IPS-15b (cell line): Measurements from ENCODE around the gene AARS1.
A peak's percentile ranks its signal among the peaks of the same experiment; 100 is the strongest.
"Not testable (repeated sequence)": the region's sequence is repeated elsewhere in the genome, so short reads cannot be mapped to it uniquely, and the experiment has no call there.

Experiments used
- H3K27me3 ChIP-seq: one replicate; pipeline ENCODE4 v1.6.1; 2013; ENCODE audit warnings: low read length; ENCODE audit not compliant: control insufficient read depth, insufficient read depth
- H3K36me3 ChIP-seq: one replicate; pipeline ENCODE4 v1.6.1; 2013; ENCODE audit warnings: low read length; ENCODE audit not compliant: control insufficient read depth, insufficient read depth
- H3K4me1 ChIP-seq: one replicate; pipeline ENCODE4 v1.6.1; 2013; ENCODE audit warnings: mild to moderate bottlenecking, low read length; ENCODE audit not compliant: control insufficient read depth, insufficient read depth
- H3K4me3 ChIP-seq: one replicate; pipeline ENCODE4 v1.5.1; 2013; ENCODE audit warnings: low read depth, low read length
- H3K9ac ChIP-seq: one replicate; pipeline ENCODE4 v1.6.1; 2013; ENCODE audit warnings: low read depth, mild to moderate bottlenecking, low read length
- H3K9me3 ChIP-seq: one replicate; pipeline ENCODE4 v1.6.1; 2013; ENCODE audit warnings: mild to moderate bottlenecking, low read length; ENCODE audit not compliant: control insufficient read depth, insufficient read depth

The AARS1 gene

GRCh38 chr16:70301121-70301520 is 11.8 kb upstream of the AARS1 start:
- Histone ChIP-seq H3K4me3 (no peak overlapping the region), H3K4me1 (peaks cover 3% of the 10 kb centered on the region), H3K9ac (no peak overlapping the region), H3K36me3 (no peaks in the 10 kb centered on the region), H3K27me3 (no peaks in the 10 kb centered on the region), H3K9me3 (no peaks in the 10 kb centered on the region)

GRCh38 chr16:70298988-70299938 is 10.0 kb upstream of the AARS1 start, which contains the start of gene DDX19B:
Gene DDX19B (plus strand): TSS chr16:70299186. CDS start chr16:70299298, 112 bp downstream.
- Histone ChIP-seq H3K36me3 (no peaks in the 10 kb centered on the region), H3K9ac (peak within 1 kb of the TSS; percentile 87)

GRCh38 chr16:70295634-70296033 is 6.3 kb upstream of the AARS1 start:
- H3K36me3 ChIP-seq = no peaks in the 10 kb centered on the region
- no peak overlapping the region for H3K4me3 ChIP-seq
- H3K27me3 ChIP-seq = no peaks in the 10 kb centered on the region
- no peaks in the 10 kb centered on the region for H3K9me3 ChIP-seq
- peaks cover 3% of the 10 kb centered on the region for H3K4me1 ChIP-seq
- no peak overlapping the region for H3K9ac ChIP-seq

More at GRCh38 chr16:70298988-70299938, 10.0 kb upstream of the AARS1 start, which contains the start of gene DDX19B:
- Histone ChIP-seq H3K4me1 (peaks cover 3% of the 10 kb centered on the region), H3K9me3 (no peaks in the 10 kb centered on the region), H3K4me3 (peak within 1 kb of the TSS; percentile 94), H3K27me3 (no peaks in the 10 kb centered on the region)

GRCh38 chr16:70294385-70295025 is 5.2 kb upstream of the AARS1 start:
- peaks cover 3% of the 10 kb centered on the region for H3K4me1 ChIP-seq
- H3K36me3 ChIP-seq = no peaks in the 10 kb centered on the region
- no peaks in the 10 kb centered on the region for H3K9me3 ChIP-seq
- H3K9ac ChIP-seq = no peak overlapping the region
- no peaks in the 10 kb centered on the region for H3K27me3 ChIP-seq
- no peak overlapping the region for H3K4me3 ChIP-seq

- not testable (repeated sequence) for H3K9ac ChIP-seq, H3K4me3 ChIP-seq, H3K4me1 ChIP-seq, H3K9me3 ChIP-seq, H3K27me3 ChIP-seq, H3K36me3 ChIP-seq
Measured at GRCh38 chr16:70292148-70292547, 2.8 kb upstream of the AARS1 start.

- Histone ChIP-seq H3K9me3 (no peaks in the 10 kb centered on the region), H3K4me1 (no peaks in the 10 kb centered on the region), H3K27me3 (no peaks in the 10 kb centered on the region), H3K9ac (no peak overlapping the region), H3K36me3 (peaks cover 3% of the 10 kb centered on the region), H3K4me3 (no peak overlapping the region)
Measured at GRCh38 chr16:70290949-70291519, 1.7 kb upstream of the AARS1 start.

- Histone ChIP-seq H3K36me3 (peaks cover 16% of the 10 kb centered on the region), H3K4me3 (peak overlapping the region; percentile 80)
- not testable (repeated sequence) for H3K27me3 ChIP-seq, H3K9me3 ChIP-seq, H3K4me1 ChIP-seq, H3K9ac ChIP-seq
Measured at GRCh38 chr16:70287304-70287971, 1.9 kb downstream of the AARS1 start.

GRCh38 chr16:70276392-70276791 is 12.9 kb downstream of the AARS1 start:
- H3K9ac ChIP-seq = no peak overlapping the region
- no peaks in the 10 kb centered on the region for H3K27me3 ChIP-seq
- no peaks in the 10 kb centered on the region for H3K9me3 ChIP-seq
- H3K4me1 ChIP-seq = no peaks in the 10 kb centered on the region
- H3K4me3 ChIP-seq = no peak overlapping the region
- H3K36me3 ChIP-seq = peaks cover 63% of the 10 kb centered on the region

GRCh38 chr16:70271696-70272095 is 17.6 kb downstream of the AARS1 start:
- Histone ChIP-seq H3K36me3 (peaks cover 69% of the 10 kb centered on the region), H3K9ac (no peak overlapping the region), H3K9me3 (no peaks in the 10 kb centered on the region), H3K27me3 (no peaks in the 10 kb centered on the region), H3K4me3 (no peak overlapping the region), H3K4me1 (no peaks in the 10 kb centered on the region)

GRCh38 chr16:70270176-70270575 is 19.1 kb downstream of the AARS1 start:
- Histone ChIP-seq H3K4me1 (no peaks in the 10 kb centered on the region), H3K4me3 (no peak overlapping the region), H3K36me3 (peaks cover 72% of the 10 kb centered on the region), H3K27me3 (no peaks in the 10 kb centered on the region), H3K9ac (no peak overlapping the region), H3K9me3 (no peaks in the 10 kb centered on the region)

GRCh38 chr16:70269471-70269870 is 19.8 kb downstream of the AARS1 start:
- peaks cover 79% of the 10 kb centered on the region for H3K36me3 ChIP-seq
- no peak overlapping the region for H3K4me3 ChIP-seq
- H3K27me3 ChIP-seq = no peaks in the 10 kb centered on the region
- H3K9ac ChIP-seq = no peak overlapping the region
- no peaks in the 10 kb centered on the region for H3K4me1 ChIP-seq
- no peaks in the 10 kb centered on the region for H3K9me3 ChIP-seq
